ENCODE data around the gene MGAT5.

The MGAT5 gene

GRCh38 chr2:134361648-134362047 is 107.8 kb downstream of the MGAT5 start:
- no peak for DNase-seq (ENCODE audit: low read depth in 1 of 2, low spot score in 1 of 2)

GRCh38 chr2:134362152-134362668 is 108.3 kb downstream of the MGAT5 start:
- no peak for DNase-seq (ENCODE audit: low read depth in 1 of 2, low spot score in 1 of 2)

GRCh38 chr2:134362740-134363139 is 108.9 kb downstream of the MGAT5 start:
- no peak for DNase-seq (ENCODE audit: low read depth in 1 of 2, low spot score in 1 of 2)

- no peak for DNase-seq (ENCODE audit: low read depth in 1 of 2, low spot score in 1 of 2)
Measured at GRCh38 chr2:134365356-134365755, 111.5 kb downstream of the MGAT5 start.

GRCh38 chr2:134366359-134366758 is 112.5 kb downstream of the MGAT5 start:
- no peak for DNase-seq (ENCODE audit: low read depth in 1 of 2, low spot score in 1 of 2)

- no peak for DNase-seq (ENCODE audit: low read depth in 1 of 2, low spot score in 1 of 2)
Measured at GRCh38 chr2:134367213-134367612, 113.3 kb downstream of the MGAT5 start.

- DNase-seq (ENCODE audit: low read depth in 1 of 2, low spot score in 1 of 2): no peak
Measured at GRCh38 chr2:134368009-134368817, 114.3 kb downstream of the MGAT5 start.

- DNase-seq (ENCODE audit: low read depth in 1 of 2, low spot score in 1 of 2): no peak
Measured at GRCh38 chr2:134369220-134369902, 115.5 kb downstream of the MGAT5 start.

- no peak for DNase-seq (ENCODE audit: low read depth in 1 of 2, low spot score in 1 of 2)
Measured at GRCh38 chr2:134370655-134371445, 117.0 kb downstream of the MGAT5 start.

- no peak for DNase-seq (ENCODE audit: low read depth in 1 of 2, low spot score in 1 of 2)
Measured at GRCh38 chr2:134372141-134372540, 118.3 kb downstream of the MGAT5 start.

- no peak for DNase-seq (ENCODE audit: low read depth in 1 of 2, low spot score in 1 of 2)
Measured at GRCh38 chr2:134372611-134373131, 118.8 kb downstream of the MGAT5 start.

GRCh38 chr2:134375935-134376334 is 122.1 kb downstream of the MGAT5 start:
- DNase-seq (ENCODE audit: low read depth in 1 of 2, low spot score in 1 of 2): no peak

- DNase-seq (ENCODE audit: low read depth in 1 of 2, low spot score in 1 of 2): no peak
Measured at GRCh38 chr2:134377730-134378129, 123.9 kb downstream of the MGAT5 start.

GRCh38 chr2:134379293-134379692 is 125.4 kb downstream of the MGAT5 start:
- no peak for DNase-seq (ENCODE audit: low read depth in 1 of 2, low spot score in 1 of 2)

- no peak for DNase-seq (ENCODE audit: low read depth in 1 of 2, low spot score in 1 of 2)
Measured at GRCh38 chr2:134379722-134380121, 125.8 kb downstream of the MGAT5 start.

- no peak for DNase-seq (ENCODE audit: low read depth in 1 of 2, low spot score in 1 of 2)
Measured at GRCh38 chr2:134381141-134381540, 127.3 kb downstream of the MGAT5 start.

- no peak for DNase-seq (ENCODE audit: low read depth in 1 of 2, low spot score in 1 of 2)
Measured at GRCh38 chr2:134384131-134384530, 130.3 kb downstream of the MGAT5 start.

GRCh38 chr2:134385195-134385594 is 131.3 kb downstream of the MGAT5 start:
- no peak for DNase-seq (ENCODE audit: low read depth in 1 of 2, low spot score in 1 of 2)

GRCh38 chr2:134386310-134386709 is 132.4 kb downstream of the MGAT5 start:
- no peak for DNase-seq (ENCODE audit: low read depth in 1 of 2, low spot score in 1 of 2)

GRCh38 chr2:134389381-134389780 is 135.5 kb downstream of the MGAT5 start:
- DNase-seq (ENCODE audit: low read depth in 1 of 2, low spot score in 1 of 2): no peak

- no peak for DNase-seq (ENCODE audit: low read depth in 1 of 2, low spot score in 1 of 2)
Measured at GRCh38 chr2:134391751-134392160, 137.9 kb downstream of the MGAT5 start.

Data from stimulated activated CD4-positive, alpha-beta T cell treated with anti-CD3 and anti-CD28 coated beads, Interleukin-15, amount 100 ng/mL, for 1 hour (primary cell).